Body of pancreas (tissue), 4 donors: ENCODE measurements around the gene KIAA1671. TPM values are rescaled to one million over a fixed set of nuclear protein-coding genes. Genes with fewer than 3 reads are reported as not detected.
A peak's percentile ranks its signal among the peaks of the same experiment; 100 is the strongest.

Experiments
- ATAC-seq: fragments of 150-250 bp; one replicate; pipeline ENCODE4 v1.9.1; 2016
- DNase-seq, 4 donors: peaks; one replicate each; pipeline ENCODE4 v3.0.0-alpha.2; 2019
- H3K27ac ChIP-seq, 4 donors: fragments of 200-600 bp; sonication (generic); 1 replicate in 3 of 4; 2 replicates in 1 of 4; pipeline versions ENCODE4 v1.5.1 to v1.6.1; 2016 to 2019; ENCODE audit warnings: mild to moderate bottlenecking in 1 of 4, mixed read lengths in 1 of 4, moderate library complexity in 1 of 4
- H3K27me3 ChIP-seq, 2 donors: fragments of 200-600 bp; sonication (generic); one replicate each; pipeline ENCODE4 v1.6.0; 2016; ENCODE audit warnings: mild to moderate bottlenecking in 1 of 2
- H3K36me3 ChIP-seq, 2 donors: fragments of 200-600 bp; sonication (generic); replicated peaks in 1 of 2; 2 replicates each; pipeline ENCODE4 v1.5.1; 2016; ENCODE audit warnings: low read depth in 2 of 2; ENCODE audit not compliant: insufficient read depth in 1 of 2
- H3K4me1 ChIP-seq: fragments of 200-600 bp; sonication (generic); one replicate; pipeline ENCODE4 v1.6.0; 2016
- H3K4me3 ChIP-seq, 2 donors: fragments of 200-600 bp; sonication (generic); 1 replicate in 1 of 2; 2 replicates in 1 of 2; pipeline ENCODE4 v1.5.1; 2016 to 2019
- H3K9me3 ChIP-seq, 3 donors: fragments of 200-600 bp; sonication (generic); 1 replicate in 2 of 3; 2 replicates in 1 of 3; pipeline ENCODE4 v1.5.1; 2016
- CTCF ChIP-seq, 7 experiments: fragments of 450-650 bp in 4 of 7; fragments of 200-600 bp in 3 of 7; sonication (generic) in 3 of 7; IDR thresholded peaks; one replicate each; pipeline ENCODE4 v1.5.1; 2016 to 2019; ENCODE audit warnings: antibody characterized with exemption in 7 of 7
- POLR2A ChIP-seq, 3 donors: fragments of 450-650 bp; IDR thresholded peaks; one replicate each; pipeline ENCODE4 v1.6.1; 2016; ENCODE audit warnings: antibody characterized with exemption in 3 of 3, mild to moderate bottlenecking in 2 of 3
- WGBS, 2 donors: methylation state at CpG; one replicate each; pipeline ENCODE4 v1.1.5; 2017; 5-methylcytosine and 5-hydroxymethylcytosine counted together
- intact Hi-C: fragments of 100-400 bp; cut with DNase I; formaldehyde crosslinking; loops from one replicate; pipeline ENCODE4 v1.15.1; 2023
- total RNA-seq, 2 donors: library from RNA; depleted of rRNA; stranded (reverse); fragments of >200 nt; gene quantifications; one replicate each; pipeline ENCODE4 v1.1.0, GENCODE V29; 2016

KIAA1671 gene
- total RNA-seq, 2 donors from 2014 or later = 24.9 to 79.8 TPM

DNA sequence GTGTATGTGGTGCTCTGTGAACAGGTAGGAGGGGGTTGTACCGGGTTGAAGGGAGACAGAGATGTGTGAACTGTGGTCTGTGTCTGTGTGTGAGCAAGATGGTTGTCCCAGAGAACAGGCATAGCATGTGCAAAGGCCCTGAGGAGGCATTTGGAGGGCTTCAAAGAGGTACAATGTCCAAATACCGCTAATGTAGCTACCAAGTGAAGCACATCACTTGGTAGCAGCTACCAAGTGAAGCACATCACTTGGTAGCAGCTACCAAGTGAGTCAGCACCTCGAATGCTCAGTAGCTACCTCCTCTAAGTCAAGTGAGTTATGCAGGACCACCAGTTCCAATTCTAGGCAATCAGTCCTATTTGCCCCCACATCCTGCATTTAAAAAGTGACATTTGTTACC, 72.4 kb downstream of the KIAA1671 start:
- H3K27me3 ChIP-seq = no peaks in the 10 kb centered on the region
- H3K36me3 ChIP-seq = no peaks in the 10 kb centered on the region
- TF ChIP-seq POLR2A (IDR thresholded peaks at IDR 0.05) (no peak), CTCF (IDR thresholded peaks at IDR 0.05) (no peak)
- H3K27ac ChIP-seq = no peak overlapping the region
- H3K4me1 ChIP-seq = peaks cover 27% of the 10 kb centered on the region
- no peaks in the 10 kb centered on the region for H3K9me3 ChIP-seq
- 85 to 87% methylated on average over 3 of the region's 3 CpGs for WGBS, 2 donors
- no peak for ATAC-seq
- H3K4me3 ChIP-seq = no peak overlapping the region
- DNase-seq = no peak
- intact Hi-C loops = no loop called here

DNA sequence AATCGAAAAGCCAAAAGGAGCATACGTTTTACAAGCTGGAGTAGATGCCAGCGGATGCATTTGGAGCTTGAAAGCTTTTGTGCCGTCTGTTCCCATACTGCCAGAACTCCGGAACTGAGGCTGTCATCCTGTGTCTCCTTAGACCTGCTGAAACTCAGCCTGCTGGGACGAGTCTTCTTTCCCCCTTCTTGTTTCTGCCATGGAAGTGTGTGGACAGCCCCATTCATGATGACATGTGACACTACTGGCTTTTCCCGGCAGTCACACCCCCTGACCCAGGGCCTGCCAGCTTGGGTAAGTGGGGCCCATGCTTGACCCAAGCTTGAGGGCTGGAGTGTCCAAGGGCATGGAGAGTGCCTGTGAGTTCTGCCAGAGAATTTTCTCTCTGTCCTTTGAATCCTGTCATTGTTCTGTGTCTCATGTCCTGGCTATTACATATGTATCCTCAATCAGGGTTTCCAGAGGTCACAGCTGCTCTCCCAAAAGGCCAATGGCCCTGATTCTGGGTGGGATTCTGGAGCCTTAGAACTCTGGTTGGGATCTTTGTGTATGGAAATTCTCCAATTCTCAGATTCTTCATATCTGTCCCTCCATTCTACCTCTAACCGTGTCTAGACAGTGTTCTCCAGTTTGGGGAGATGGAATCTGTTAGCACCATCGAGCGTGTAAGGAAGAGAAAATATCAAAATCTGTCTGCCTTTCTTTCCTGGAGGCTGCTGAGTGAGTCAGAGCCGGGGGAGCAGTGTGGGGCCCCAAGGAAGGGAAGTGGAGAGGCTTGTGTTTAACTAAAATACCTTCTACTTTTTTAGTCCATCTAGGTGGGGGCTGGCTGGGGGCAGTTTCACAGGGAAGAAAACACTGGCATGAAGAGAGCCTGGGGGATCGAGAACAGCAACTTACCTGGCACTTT, 73.2 kb downstream of the KIAA1671 start:
- Histone ChIP-seq H3K4me3 (no peak overlapping the region), H3K27ac (no peak overlapping the region), H3K4me1 (peaks cover 27% of the 10 kb centered on the region), H3K27me3 (no peaks in the 10 kb centered on the region), H3K9me3 (no peaks in the 10 kb centered on the region), H3K36me3 (no peaks in the 10 kb centered on the region)
- ATAC-seq (no peak), DNase-seq (no peak)
- no peak for TF ChIP-seq CTCF (IDR thresholded peaks at IDR 0.05)
- no peak for TF ChIP-seq POLR2A (IDR thresholded peaks at IDR 0.05)
- intact Hi-C loops = no loop called here
- 68 to 81% methylated on average over 12 of the region's 12 CpGs for whole genome bisulfite sequencing, 2 donors

- WGBS, 2 donors = 76 to 77% methylated on average over 11 of the region's 11 CpGs
- DNase-seq = no peak
- TF ChIP-seq CTCF (IDR thresholded peaks at IDR 0.05) (no peak), POLR2A (IDR thresholded peaks at IDR 0.05) (no peak)
- Histone ChIP-seq H3K36me3 (no peaks in the 10 kb centered on the region), H3K9me3 (no peaks in the 10 kb centered on the region), H3K4me1 (peaks cover 12% of the 10 kb centered on the region), H3K27me3 (no peaks in the 10 kb centered on the region), H3K27ac (no peak overlapping the region), H3K4me3 (no peak overlapping the region)
- no peak for ATAC-seq
- intact Hi-C loops = no loop called here
Observed at GRCh38 chr22:25027043-25027906, 74.8 kb downstream of the KIAA1671 start.

- ATAC-seq = no peak
- 84 to 91% methylated on average over 23 to 45 of the region's 45 CpGs for WGBS, 2 donors
- peak in 1 of 4 donors; percentile 44 for DNase-seq
- TF ChIP-seq CTCF (IDR thresholded peaks at IDR 0.05) (peak in 4 of 7 experiments; percentile 16 to 33 (median 20)), POLR2A (IDR thresholded peaks at IDR 0.05) (no peak)
- Histone ChIP-seq H3K27me3 (no peaks in the 10 kb centered on the region), H3K27ac (no peak overlapping the region), H3K36me3 (no peaks in the 10 kb centered on the region), H3K4me3 (no peak overlapping the region), H3K9me3 (no peaks in the 10 kb centered on the region), H3K4me1 (peaks cover 7% of the 10 kb centered on the region)
- intact Hi-C loops = no loop called here
Observed at GRCh38 chr22:25027959-25028840, 75.7 kb downstream of the KIAA1671 start.
